OCI-LY7 (cell line): ENCODE results near the gene GNA15.

Source experiments
- CTCF ChIP-seq: fragments of 200-600 bp; sonication (generic); conservative IDR thresholded peaks from 2 replicates; pipeline ENCODE4 v1.5.1; 2014; ENCODE audit warnings: mild to moderate bottlenecking, antibody characterized with exemption, low read length, moderate library complexity, mixed read lengths
- EZH2phosphoT487 ChIP-seq: fragments of 200-600 bp; sonication (generic); IDR thresholded peaks from 2 replicates; pipeline ENCODE4 v1.6.1; 2018; ENCODE audit warnings: low read depth, borderline replicate concordance, mild to moderate bottlenecking, mixed run types, antibody characterized with exemption, low read length, moderate library complexity, mixed read lengths

GRCh38 chr19:3140667-3141038 is 4.8 kb downstream of the GNA15 start:
- TF ChIP-seq CTCF (no peak), EZH2phosphoT487 (no peak)
